Panc1 (cell line): ENCODE data around the gene TPSB2.
"Not testable (repeated sequence)": the region's sequence is repeated elsewhere in the genome, so short reads cannot be mapped to it uniquely, and the experiment has no call there.

Experiments used
- CTCF ChIP-seq: fragments of 450-650 bp; IDR thresholded peaks from 2 replicates; pipeline ENCODE4 v1.5.1; 2017; ENCODE audit warnings: mild to moderate bottlenecking
- REST ChIP-seq, 2 experiments: IDR thresholded peaks; 2 replicates each; pipeline ENCODE4 v1.6.1; 2011 to 2012; ENCODE audit warnings: low read depth in 2 of 2, control low read depth in 1 of 2, low read length in 1 of 2, mild to moderate bottlenecking in 1 of 2, moderate library complexity in 1 of 2; ENCODE audit not compliant: insufficient read depth in 1 of 2
- SIN3A ChIP-seq: IDR thresholded peaks from 2 replicates; pipeline ENCODE4 v1.6.1; 2012; ENCODE audit warnings: low read depth, mild to moderate bottlenecking, low read length, moderate library complexity, borderline replicate concordance; ENCODE audit not compliant: insufficient read depth

- TF ChIP-seq CTCF; REST (IDR thresholded peaks at IDR 0.05; ENCODE audit: insufficient read depth in 1 of 2, low read depth in 2 of 2, low read length in 1 of 2); SIN3A: not testable (repeated sequence)
Observed at GRCh38 chr16:1232049-1232748, 2.2 kb upstream of the TPSB2 start.
